NCI-H1694 treated with DMSO at 0.1 percent for 48 hours (cell line): ENCODE data around the gene SLC22A31.

ENCODE experiments used
- DNase-seq: peaks from one replicate; lab custom pipeline; 2025; lab: John Stamatoyannopoulos, UW

SLC22A31 gene

DNA sequence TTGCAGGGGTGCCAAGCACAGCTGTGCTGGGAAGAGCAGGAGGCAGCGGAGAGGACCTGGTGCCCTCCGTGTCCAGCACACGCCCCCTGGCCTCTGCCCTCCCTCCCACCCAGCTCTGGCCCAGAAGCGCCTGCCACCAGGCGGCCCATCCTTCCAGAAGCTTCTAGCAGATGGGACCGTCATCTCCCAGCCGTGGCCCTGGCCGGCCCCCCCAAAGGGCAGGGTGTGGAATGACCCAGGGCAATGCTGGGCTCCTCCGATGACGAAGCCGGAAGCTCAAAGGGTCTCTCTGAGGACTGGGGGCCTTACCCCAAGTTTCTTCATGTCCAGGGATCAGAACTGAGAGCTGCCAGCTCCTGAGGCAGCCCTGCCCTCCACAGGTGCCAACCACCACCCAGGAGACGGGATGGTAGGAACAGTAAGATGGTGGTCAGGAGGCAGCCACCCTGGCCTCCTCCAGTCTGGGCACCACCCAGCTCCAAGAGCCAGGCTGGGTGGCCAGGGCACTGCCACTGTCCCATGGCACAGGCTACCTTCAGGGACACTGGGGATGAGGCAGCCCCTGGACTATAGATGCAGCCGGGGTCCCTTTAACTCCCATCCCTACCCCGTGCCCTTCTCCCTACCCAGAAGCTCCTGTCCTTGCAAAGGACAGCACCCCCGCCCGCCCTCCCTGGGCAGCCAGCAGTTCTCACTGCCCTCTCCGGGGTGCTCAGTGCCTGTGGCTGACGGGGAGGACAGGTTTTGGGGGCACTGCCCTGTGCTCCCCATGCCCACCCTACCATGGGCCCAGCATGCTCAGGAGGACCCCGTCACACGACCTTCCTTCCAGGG is 35.3 kb downstream of the SLC22A31 start:
- no peak for DNase-seq

DNA sequence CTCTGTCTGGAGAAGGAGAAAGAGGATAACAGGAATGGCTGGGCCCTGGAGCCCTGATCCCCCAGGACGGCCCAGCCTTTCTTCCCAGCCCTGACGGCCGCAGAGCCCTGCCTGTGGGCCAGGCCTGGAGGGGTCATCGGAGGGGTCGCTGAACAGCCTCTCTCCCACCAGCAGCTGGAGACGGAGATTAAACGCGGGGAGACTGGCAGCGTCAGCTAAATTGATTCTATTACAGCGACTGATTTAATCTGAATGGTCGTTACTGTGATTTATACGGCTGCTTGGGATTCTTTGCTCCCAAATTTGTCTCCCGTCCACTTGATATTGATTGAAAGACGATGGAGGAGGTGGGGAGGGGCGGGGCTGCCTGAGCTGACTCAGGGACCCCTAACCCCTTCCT is 35.9 kb downstream of the SLC22A31 start:
- no peak for DNase-seq

DNA sequence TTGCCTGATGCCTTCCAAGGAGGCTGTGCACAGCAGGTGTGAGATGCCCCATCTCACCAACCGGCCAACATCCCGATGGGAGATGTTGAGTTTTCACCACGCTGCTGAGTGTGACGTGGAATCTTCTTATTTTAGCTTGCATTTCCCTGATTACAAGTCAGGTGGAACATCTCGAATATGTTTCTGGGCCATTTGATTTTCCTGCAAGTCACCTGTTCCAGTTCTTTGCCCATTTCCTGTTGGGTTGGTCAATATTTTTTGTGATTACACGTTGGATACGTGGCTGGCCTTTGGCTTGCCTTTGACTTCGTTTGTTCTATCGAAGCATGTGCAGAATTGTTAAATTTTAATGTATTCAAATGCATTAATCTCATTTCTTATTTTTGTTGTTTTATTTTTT is 37.0 kb downstream of the SLC22A31 start:
- no peak for DNase-seq

DNA sequence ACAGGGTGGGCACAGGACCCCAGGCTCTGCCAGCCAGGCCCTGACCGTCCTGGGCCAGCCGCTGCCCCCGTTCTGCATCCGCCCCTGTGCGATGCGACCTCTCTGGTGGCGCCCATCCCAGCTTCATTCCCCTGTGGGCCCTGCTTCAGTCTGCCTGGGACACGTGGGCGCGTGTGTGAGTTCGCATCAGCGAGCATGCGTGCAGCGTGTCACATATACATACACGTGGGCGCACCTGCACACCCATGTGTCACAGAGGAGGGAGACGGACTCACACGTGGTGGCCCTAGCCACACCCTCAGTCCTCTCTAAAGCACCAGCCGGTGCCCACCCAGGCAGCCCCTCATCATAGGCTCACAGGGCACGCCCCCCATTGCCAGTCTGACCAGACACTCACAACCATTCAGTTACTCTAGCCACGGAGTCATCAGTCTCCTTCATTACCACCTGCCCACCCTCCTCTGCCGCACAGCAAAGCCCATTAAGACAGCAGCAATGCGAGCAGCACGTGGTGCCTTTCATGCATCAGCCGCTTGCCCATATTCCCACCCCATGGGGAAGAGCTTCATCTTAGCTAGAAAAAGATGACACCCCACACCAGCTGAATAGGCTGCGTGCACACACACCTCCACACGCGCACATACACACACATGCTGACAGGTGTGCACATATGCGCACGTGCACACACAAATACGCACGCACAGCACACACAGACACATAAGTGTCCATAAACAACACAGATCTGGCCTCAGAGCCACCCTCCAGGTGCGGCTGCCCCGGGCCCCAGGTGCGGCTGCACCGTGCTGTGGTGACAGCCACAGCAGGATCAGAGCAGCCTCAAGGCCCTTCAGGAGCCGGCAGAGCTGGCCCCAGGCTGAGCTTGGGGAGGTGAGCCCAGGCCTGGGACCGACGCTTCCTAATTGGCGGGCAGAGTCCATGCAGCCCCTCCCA is 38.3 kb downstream of the SLC22A31 start:
- DNase-seq, result no peak

DNA sequence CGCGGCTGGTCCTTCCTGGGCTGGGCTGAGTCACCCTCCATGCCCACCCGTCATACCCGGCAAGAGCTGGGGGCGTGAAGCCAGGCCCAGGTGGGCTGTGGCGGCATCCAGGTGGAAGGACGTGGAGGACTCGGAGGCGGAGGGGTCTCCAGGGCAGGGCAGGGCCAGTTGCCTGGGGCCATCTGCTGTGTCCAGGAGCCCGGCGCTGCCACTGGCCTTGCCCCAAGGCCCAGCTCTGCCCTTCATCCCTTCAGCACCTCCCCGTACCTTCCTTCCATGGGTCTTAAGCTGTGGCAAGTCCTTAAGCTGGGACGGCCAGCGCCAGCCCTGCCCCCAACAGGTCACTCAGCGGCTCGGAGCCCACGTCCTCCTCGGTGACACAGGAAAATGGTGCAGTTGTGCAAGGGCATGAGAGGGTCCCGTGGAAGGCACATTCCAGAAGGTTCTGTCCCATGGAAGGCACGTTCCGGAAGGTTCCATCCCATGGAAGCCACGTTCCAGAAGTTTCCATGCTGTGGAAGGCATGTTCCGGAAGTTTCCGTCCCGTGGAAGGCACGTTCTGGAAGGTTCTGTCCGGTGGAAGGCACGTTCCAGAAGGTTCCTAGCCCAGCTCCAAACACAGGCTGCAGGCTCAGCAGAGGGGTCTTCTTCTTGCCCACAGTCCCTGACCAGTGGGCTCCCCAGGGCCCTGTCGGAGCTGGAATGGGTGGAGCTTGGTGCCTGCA is 39.2 kb downstream of the SLC22A31 start:
- no peak for DNase-seq

DNA sequence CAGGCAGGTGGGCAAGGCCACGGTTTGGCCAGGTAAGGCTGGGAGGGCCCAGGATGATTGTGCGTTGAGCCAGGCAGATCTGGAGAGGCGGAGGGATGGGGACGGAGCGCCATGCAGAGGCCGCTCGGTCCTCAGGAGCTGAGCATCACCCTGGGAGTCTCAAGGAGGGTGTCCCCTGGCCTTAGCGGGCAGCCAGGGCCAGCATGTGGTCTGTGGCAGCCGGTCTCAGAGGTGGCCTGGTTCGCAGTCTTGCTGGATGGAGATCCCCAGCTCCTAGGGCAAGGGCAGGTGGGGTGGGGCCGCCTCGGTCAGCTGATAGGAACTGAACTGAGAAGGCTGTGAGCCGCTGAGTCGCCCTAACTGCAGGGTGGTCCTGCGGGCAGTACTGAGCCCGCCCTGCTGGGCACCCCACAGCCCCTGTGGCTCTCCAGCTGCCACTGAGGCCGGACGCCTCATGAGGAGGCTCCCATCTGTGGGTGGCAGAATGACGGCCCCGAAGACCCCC is 40.4 kb downstream of the SLC22A31 start:
- no peak for DNase-seq

DNA sequence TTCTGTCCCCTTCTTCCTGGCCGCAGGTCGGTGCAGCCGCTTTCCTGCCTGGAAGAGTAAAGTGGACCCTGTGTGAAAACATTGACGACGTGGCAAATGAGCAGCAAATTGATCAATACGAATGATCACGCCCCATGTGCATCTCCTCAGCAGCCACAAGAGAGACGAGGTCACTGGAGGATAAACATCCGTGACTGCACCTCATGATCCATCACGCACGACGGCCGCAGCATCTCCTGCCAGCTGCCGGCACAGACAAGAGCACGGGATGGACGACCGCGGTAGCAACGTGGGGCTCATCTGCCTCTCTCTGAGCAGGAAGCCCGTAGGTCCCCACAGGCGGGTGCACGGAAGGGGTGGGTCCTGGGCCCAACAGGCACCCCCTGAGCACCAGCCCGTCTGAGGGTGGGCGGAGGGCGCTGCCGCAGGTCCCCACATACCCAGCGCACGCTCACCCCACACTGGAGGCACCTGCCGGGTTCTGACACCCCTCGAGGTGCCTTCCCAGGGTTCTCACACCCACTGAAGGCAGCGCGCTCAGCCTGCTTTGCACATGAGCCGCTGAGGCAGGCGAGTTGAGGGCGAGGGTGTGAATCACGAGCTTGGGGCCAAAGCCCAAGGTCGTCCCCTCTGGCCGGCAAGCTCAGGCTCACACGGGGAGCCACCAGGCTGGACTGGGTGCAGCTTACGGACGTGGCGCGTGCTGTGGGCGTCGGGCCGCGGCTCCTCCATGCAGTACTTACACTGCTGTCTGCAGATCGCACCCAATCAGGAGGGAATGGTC is 41.1 kb downstream of the SLC22A31 start:
- DNase-seq, result no peak

DNA sequence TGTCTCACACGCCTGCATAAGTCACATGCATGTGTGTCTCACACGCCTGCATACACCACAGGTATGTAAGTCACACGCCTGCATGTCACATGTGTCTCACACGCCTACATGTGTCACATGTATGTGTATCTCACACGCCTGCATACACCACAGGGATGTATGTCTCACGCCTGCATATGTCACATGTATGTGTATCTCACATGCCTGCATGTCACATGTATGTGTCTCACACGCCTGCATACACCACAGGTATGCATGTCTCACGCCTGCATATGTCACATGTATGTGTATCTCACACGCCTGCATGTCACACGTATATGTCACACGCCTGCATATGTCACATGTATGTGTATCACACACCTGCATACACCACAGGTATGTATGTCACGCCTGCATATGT is 42.6 kb downstream of the SLC22A31 start:
- DNase-seq, result no peak

DNA sequence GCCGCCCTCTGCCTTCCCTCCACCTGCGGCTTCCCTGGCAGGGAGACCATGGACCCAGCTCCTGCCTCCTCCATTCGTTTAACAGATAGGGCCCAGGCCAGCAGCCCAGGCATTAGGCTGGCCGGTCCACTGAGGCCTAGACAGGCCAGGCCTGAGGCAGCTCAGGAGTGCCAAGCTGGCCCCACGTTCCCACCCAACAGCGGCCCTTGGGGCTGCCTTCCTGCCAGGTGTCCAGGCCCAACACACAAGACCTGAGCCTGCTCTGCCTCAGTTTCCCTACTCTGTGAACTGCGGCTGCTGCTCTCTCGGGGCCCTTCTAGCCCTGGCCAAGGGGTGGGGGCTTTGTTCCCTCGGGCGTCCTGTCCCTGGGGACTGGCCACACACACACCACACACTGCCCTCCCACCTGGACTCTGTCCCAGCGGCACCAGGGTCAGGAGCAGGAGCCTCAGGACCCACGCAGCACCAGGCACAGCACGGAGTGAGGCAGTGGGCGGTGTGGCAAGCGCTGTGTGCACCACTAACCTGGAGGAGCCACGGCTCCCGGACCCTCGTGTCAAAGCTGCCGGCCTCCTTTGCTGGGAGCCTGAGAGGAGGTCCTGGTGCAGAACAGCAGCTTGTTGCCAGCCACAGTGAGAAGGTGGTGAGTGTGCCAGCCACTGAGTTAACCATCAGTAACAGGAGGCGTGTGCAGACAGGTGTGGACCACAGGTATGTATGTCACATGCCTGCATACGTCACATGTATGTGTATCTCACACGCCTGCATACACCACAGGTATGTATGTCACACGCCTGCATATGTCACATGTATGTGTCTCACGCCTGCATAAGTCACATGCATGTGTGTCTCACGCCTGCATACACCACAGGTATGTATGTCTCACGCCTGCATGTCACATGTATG is 43.3 kb downstream of the SLC22A31 start:
- DNase-seq, result no peak

DNA sequence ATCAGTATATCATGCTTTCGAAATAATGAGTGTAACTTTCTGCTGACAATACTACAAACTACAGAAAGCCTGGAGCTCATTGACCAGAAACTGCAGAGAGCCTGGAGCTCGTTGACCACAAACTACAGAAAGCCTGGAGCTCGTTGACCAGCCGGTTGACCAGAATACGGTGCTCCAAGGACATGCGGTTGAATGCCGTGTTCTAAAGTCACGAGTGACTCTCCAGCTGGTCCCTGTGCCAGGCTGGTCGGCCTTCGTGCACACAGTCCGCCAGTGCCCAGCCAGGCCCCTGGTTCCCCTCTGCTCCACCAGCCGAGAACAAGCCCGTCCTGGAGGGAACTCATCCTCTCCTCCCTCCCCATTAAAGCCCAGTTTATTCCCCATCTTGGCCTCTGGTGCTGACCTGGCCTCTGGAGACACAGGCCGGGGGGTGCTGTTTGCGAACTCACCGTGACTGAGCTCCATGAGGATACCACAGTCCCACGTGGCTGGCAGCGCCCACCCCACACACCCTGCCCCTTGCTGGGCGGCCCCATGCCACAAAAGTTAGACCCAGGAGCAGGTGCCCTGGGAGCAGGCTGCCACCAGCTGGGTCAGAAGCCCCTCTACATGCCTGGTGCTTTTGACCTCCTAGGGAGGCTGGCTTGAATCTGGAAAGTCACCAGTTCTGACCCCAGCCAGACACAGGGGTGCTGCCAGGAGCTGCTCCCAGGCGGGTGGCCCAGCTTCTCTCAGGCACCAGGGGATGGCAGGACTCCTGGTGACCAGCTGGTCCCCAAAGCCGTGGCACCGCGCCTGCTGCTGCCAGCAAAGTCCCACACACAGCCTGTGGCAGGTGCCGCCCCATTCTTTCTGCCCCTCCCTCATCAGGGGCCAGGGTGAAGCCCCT is 44.2 kb downstream of the SLC22A31 start:
- DNase-seq, result no peak

DNA sequence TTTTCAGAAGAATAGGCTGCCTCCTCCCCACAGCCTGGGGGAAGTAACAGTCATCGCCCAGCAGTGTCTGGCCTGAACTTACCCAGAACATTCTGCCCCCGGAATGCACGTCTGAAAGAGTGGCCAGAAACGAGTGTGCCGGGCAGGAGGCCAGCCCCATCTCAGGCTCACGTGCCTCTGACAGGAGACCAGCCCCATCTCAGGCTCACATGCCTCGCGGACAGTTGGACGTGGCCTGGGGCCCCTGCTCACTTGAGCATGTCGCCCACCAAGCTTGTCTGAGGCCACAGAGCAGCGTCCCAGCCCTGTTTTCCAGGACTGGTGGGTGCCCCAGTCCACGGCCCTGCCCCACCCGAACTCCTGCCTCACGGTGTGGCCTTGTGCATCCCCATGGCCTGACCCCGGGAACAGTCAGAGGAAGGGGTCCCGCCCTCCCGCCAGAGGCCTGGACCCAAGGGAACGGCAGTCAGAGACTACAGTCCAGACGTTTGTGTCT is 45.1 kb downstream of the SLC22A31 start:
- DNase-seq, result no peak

DNA sequence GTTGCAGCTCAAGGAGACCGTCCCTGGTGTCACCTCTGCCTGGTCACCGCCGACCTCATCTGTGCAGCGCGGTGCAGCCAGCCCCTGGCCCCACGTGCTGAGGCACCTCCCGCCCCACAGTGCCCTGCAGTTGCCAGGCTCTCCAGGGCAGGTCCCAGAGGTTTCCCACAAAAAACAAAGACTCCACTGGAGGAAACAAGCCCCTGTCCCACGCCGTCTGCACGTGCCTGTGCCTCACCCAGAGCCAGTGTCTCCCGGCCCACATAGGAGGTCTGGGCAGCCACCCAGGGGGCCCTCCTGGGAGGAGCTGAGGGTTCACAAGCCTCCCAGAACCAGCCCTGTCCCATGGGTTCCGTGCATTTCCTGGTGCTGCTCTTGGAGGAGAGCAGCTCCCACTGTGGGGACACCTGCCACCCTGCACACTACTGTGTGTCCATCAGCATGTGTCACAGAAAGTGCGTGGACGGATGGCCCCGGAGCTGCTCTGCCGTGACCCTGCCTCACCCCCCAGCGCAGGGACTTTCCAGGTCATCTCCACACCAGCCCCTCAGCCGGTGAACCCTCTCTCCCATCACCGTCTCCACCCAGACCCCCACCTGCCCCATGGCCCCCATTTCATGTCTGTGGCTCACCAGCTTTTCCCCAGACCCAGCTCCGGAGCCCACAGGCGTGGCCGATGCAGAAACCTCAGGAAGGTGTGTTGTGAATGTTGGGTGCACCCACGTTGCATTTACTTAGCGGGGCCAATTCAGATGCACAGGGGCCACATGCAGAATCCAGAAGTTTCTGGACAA is 45.8 kb downstream of the SLC22A31 start:
- DNase-seq, result no peak

DNA sequence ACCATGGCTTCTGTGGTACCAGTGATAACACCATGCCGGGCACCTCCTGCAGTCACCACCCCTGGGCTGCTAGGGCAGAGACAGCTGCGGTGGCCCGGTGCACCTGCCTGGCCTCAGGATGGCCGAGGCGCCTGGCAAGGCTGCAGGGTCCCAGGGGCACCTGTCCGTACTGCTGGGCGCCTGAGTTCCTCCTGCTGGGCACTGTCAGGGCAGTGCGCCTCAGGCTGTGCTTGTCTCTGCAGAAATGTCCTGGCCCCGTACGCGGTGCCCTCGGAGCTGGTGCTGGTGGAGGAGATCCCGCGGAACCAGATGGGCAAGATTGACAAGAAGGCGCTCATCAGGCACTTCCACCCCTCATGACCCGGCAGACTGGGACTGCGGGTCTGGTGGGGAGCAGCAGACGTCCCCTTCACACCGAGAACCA is 46.5 kb downstream of the SLC22A31 start:
- no peak for DNase-seq

DNA sequence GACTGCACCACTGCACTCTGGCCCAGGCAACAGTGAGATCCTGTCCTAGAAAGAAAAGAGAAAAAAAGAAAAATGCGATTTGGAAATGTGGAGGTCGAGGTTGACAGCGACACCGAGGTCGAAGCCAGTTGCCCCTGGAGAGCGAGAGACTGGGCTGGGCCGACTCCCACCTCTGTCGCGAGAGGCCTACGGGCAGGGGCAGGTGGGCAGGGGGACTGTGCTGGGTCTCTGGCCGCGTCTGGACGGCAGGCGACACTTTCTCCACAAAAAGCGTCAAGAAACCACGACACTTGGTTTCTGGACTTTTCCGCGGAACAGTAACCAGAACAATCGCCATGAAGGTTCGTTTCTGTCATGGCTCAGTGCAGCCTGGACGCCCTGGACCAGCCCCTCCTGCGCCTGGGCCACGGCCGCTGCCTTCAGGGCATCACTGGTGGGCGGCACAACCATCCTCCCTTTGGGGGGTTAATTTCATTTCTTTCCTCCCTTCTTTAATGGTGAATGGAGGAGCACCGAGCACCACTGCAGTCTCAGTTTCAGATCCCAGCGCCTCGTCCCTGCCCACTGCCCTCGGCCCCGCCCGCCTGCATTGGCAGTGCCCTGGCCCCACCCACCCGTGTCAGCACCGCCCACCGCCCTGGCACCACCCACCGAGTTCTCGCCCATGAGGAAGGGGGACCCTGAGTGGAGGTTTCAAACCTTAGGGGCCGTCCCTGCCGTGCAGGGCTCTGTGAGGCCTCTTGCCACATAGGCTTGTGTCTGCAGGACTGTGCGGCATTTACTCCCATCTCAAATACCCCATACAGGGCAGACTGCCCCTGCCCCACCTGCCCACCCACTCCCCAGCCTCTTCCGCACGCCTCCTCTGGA is 47.3 kb downstream of the SLC22A31 start:
- no peak for DNase-seq

DNA sequence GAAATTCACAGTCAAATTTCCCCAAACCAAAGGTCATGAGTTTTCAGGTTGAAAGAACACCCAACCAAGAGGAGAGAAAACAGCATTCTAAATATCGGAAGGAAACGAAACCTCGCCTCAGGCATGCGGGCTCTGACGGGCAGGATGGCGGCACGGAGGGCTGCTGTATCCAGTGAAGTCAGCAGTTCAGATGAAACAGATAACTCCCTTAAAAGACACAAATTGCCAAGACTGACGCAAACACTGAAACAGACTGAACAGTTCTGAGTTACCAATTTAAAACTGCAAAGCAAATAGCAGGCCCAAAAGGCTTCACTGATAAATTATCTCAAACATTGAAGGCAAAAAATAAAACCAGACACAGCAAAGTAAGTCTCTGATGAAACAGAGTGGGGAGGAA is 49.4 kb downstream of the SLC22A31 start:
- DNase-seq, result no peak

DNA sequence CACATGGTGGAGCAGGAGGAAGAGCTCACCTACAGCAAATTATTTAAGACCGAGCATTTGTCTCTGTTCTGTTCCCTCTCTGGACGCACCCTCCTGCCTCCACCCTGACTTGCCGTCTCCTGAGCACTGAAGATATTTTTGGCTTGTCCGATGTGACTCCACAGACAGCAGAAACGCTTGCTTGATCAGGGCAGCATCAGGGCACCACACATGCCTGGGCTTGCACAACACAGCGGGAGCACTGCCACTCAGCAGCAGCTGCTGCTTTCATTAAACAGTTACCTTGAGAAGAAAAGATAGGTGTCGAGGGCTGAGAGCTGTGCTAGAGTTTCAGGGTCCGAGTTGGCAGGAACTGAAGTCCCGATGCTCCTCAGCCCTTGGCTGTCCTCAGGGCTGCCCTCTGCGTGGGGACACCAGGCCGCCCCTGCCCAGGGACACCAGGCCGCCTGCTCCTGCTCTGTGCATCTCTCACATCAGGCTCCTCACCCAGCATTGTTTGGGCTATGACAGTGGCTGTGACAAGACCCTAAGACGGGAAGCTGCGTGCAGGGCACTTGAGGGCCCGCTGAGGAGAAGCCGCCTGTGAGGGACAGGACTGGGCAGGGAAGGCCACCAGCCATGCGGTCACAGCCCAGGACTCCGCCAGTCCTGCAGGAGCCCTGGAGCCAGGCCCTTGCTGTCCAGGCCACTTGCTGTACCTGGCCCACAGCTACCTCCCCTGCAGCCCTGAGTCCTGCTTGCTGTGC is 50.1 kb downstream of the SLC22A31 start:
- no peak for DNase-seq

DNA sequence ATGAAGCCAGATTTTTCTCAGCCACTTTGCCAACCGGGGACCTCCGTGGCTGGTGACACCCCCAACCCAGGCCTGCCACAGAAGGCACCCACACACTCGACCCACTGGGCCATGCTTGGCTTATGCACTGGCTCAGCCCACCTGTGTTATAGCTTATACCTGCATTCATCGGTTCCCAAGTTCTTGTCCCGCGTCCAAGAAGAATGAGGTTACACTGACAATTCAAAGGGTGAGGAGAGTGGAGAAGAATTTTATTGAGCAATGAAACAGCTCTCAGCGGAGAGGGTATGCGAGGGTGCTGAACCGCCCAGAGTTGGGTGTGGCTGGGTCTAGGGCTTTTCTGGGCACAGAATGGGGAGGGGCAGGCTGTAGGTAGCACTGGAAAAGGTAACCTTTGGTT is 51.0 kb downstream of the SLC22A31 start:
- DNase-seq, result no peak
